Measurements from ENCODE around the gene TACO1. TPM values are rescaled to one million over a fixed set of nuclear protein-coding genes. Genes with fewer than 3 reads are reported as not detected.

TACO1 gene
- total and polyA plus RNA-seq, 10 donors: 10.6 to 19.1 (median 15.3) TPM

GRCh38 chr17:63652106-63652505, 51.4 kb downstream of the TACO1 start:
- intact Hi-C loops (cut with DNase I; ENCODE audit: low total_unique reads): no loop called here
- Histone ChIP-seq H3K36me3 (peaks cover 3 to 100% (median 38%) of the 10 kb centered on the region in 6 donors), H3K9me3 (no peaks in the 10 kb centered on the region), H3K4me3 (no peak overlapping the region), H3K27ac (peak overlapping the region in 1 of 8 donors; percentile 11), H3K4me1 (peaks cover 0 to 86% (median 39%) of the 10 kb centered on the region in 6 donors), H3K27me3 (replicated peaks in 1 of 7) (no peaks in the 10 kb centered on the region)
- WGBS, 5 donors: 40 to 70% (median 55%) methylated on average over 3 of the region's 3 CpGs
- TF ChIP-seq POLR2AphosphoS5 (IDR thresholded peaks at IDR 0.05): no peak
- DNase-seq: no peak

DNA sequence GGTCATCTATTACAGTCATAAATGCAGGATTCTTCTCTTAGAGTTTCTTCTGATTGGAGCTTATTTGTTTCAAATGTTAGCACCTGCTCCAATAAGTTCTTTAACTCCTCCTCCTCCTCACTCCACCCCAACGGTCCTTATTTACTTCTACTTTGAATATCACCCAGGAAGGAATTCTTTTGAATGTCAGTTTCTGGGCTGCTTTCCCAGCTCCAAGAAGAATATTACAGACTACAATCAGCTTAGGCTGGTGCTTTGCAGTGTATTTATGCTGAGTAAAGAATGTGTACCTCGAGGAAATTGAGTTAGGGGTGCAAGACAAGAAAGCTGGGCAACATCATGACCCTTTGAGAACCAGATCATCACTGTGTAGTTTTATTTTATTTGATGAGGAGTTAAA, 52.4 kb downstream of the TACO1 start:
- Histone ChIP-seq H3K4me1 (peaks cover 0 to 76% (median 33%) of the 10 kb centered on the region in 6 donors), H3K27me3 (replicated peaks in 1 of 7) (no peaks in the 10 kb centered on the region), H3K4me3 (no peak overlapping the region), H3K27ac (no peak overlapping the region), H3K9me3 (no peaks in the 10 kb centered on the region), H3K36me3 (peaks cover 3 to 100% (median 43%) of the 10 kb centered on the region in 6 donors)
- no peak for TF ChIP-seq POLR2A (IDR thresholded peaks at IDR 0.05)
- TF ChIP-seq CTCF (IDR thresholded peaks at IDR 0.05 in 8 of 11, conservative IDR thresholded peaks at IDR 0.05 in 3 of 11): no peak
- TF ChIP-seq POLR2AphosphoS5 (IDR thresholded peaks at IDR 0.05): no peak
- 56 to 79% (median 65%) methylated on average over 2 of the region's 2 CpGs for WGBS, 5 donors
- DNase-seq: no peak
- intact Hi-C loops (cut with DNase I; ENCODE audit: low total_unique reads): no loop called here

DNA sequence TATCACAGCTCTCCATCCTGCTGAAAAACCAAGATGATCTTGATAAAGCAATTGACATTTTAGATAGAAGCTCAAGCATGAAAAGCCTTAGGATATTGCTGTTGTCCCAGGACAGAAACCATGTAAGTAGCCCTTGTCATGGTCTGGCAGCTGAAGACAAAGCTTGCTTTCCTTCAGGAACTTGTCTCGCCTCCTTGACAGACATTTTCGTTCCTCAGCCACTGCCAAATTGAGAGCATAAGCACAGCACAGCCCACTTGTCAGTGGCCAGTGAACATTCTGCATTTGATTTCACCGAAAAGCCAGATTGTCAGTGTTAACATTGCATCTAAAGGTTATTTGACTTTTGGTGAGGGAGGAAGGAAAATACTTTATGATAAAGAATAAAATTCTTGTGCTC, 57.1 kb downstream of the TACO1 start:
- Histone ChIP-seq H3K27ac (no peak overlapping the region), H3K4me1 (peaks cover 0 to 49% (median 10%) of the 10 kb centered on the region in 6 donors), H3K4me3 (no peak overlapping the region), H3K36me3 (peaks cover under 1 to 100% (median 65%) of the 10 kb centered on the region in 6 donors), H3K27me3 (replicated peaks in 1 of 7) (no peaks in the 10 kb centered on the region), H3K9me3 (no peaks in the 10 kb centered on the region)
- intact Hi-C loops (cut with DNase I; ENCODE audit: low total_unique reads): no loop called here
- 89 to 97% (median 93%) methylated on average over 3 of the region's 3 CpGs for WGBS, 5 donors
- no peak for DNase-seq
- TF ChIP-seq CTCF (IDR thresholded peaks at IDR 0.05 in 8 of 11, conservative IDR thresholded peaks at IDR 0.05 in 3 of 11): no peak
- TF ChIP-seq POLR2A (IDR thresholded peaks at IDR 0.05): no peak
- TF ChIP-seq POLR2AphosphoS5 (IDR thresholded peaks at IDR 0.05): no peak

Small RNA genes within 50 kb of the gene (small RNA-seq; reads per million reads assigned to genes)
- gene RNU6-288P: 0 reads per million in 4 donors

Other genes with a start within 250 kb of the TACO1 start
- 10 to 100 TPM; 10.1 to 36.4 (median 13.6) TPM for gene CYB561, start 154.6 kb upstream of the TACO1 start, total RNA-seq
- 1 to 10 TPM; 2.6 to 6.6 (median 4.0) TPM for gene CYB561, start 154.6 kb upstream of the TACO1 start, polyA plus RNA-seq
- 10 to 100 TPM in 4 of 7 donors, 1 to 10 TPM in 3; 6.1 to 17.3 (median 10.1) TPM for gene ACE, start 123.8 kb upstream of the TACO1 start, total RNA-seq
- gene ACE, start 123.8 kb upstream of the TACO1 start, polyA plus RNA-seq: 1 to 10 TPM in 2 of 3 donors, under 1 TPM in 1; 0.61 to 5.1 (median 1.3) TPM
- not detected for gene KCNH6, start 77.5 kb upstream of the TACO1 start, total RNA-seq
- not detected for gene KCNH6, start 77.5 kb upstream of the TACO1 start, polyA plus RNA-seq
- gene DCAF7, start 50.4 kb upstream of the TACO1 start, total RNA-seq: 10 to 100 TPM; 52.1 to 87.5 (median 73.7) TPM
- gene DCAF7, start 50.4 kb upstream of the TACO1 start, polyA plus RNA-seq: 10 to 100 TPM; 15.9 to 21.6 (median 18.4) TPM
- 100 to 1,000 TPM in 2 of 7 donors, 10 to 100 TPM in 5; 69.9 to 125 (median 94.9) TPM for gene MAP3K3, start 21.5 kb downstream of the TACO1 start, total RNA-seq
- gene MAP3K3, start 21.5 kb downstream of the TACO1 start, polyA plus RNA-seq: 10 to 100 TPM; 12.2 to 34.1 (median 17.3) TPM
- 100 to 1,000 TPM; 211 to 381 (median 249) TPM for gene LIMD2, start 99.2 kb downstream of the TACO1 start, total RNA-seq
- gene LIMD2, start 99.2 kb downstream of the TACO1 start, polyA plus RNA-seq: 100 to 1,000 TPM; 414 to 554 (median 480) TPM
- 10 to 100 TPM; 43.9 to 72.0 (median 60.7) TPM for gene STRADA, start 140.9 kb downstream of the TACO1 start, total RNA-seq
- gene STRADA, start 140.9 kb downstream of the TACO1 start, polyA plus RNA-seq: 10 to 100 TPM; 20.5 to 31.3 (median 26.6) TPM
- 10 to 100 TPM; 50.7 to 74.0 (median 63.6) TPM for gene CCDC47, start 172.7 kb downstream of the TACO1 start, total RNA-seq
- 10 to 100 TPM in 2 of 3 donors, 1 to 10 TPM in 1; 8.9 to 15.7 (median 13.1) TPM for gene CCDC47, start 172.7 kb downstream of the TACO1 start, polyA plus RNA-seq
- gene DDX42, start 173.3 kb downstream of the TACO1 start, total RNA-seq: 100 to 1,000 TPM; 107 to 136 (median 126) TPM
- 10 to 100 TPM; 45.0 to 70.5 (median 61.8) TPM for gene DDX42, start 173.3 kb downstream of the TACO1 start, polyA plus RNA-seq
- 100 to 1,000 TPM in 2 of 7 donors, 10 to 100 TPM in 5; 74.5 to 102 (median 97.2) TPM for gene PSMC5, start 226.5 kb downstream of the TACO1 start, total RNA-seq
- 100 to 1,000 TPM; 135 to 175 (median 147) TPM for gene PSMC5, start 226.5 kb downstream of the TACO1 start, polyA plus RNA-seq
- 10 to 100 TPM; 26.1 to 45.7 (median 37.7) TPM for gene FTSJ3, start 226.8 kb downstream of the TACO1 start, total RNA-seq
- 10 to 100 TPM; 13.5 to 22.9 (median 16.3) TPM for gene FTSJ3, start 226.8 kb downstream of the TACO1 start, polyA plus RNA-seq
- 100 to 1,000 TPM in 3 of 7 donors, 10 to 100 TPM in 4; 76.5 to 154 (median 95.7) TPM for gene SMARCD2, start 241.8 kb downstream of the TACO1 start, total RNA-seq
- gene SMARCD2, start 241.8 kb downstream of the TACO1 start, polyA plus RNA-seq: 10 to 100 TPM; 47.3 to 84.8 (median 57.9) TPM